GF-D8 (cell line): ENCODE results near the gene ABHD16A.

Experiments
- DNase-seq: peaks from one replicate; lab custom pipeline; 2025; lab: John Stamatoyannopoulos, UW

The ABHD16A gene

GRCh38 chr6:31639449-31639861 lies 63.7 kb downstream of the ABHD16A start:
- DNase-seq, result no peak

- no peak for DNase-seq
Observed at GRCh38 chr6:31639043-31639442, 64.1 kb downstream of the ABHD16A start.
